ENCODE data around the gene TUBA1C.
"Not testable (repeated sequence)": the region's sequence is repeated elsewhere in the genome, so short reads cannot be mapped to it uniquely, and the experiment has no call there.

TUBA1C gene

GRCh38 chr12:49310451-49311000 is 45.6 kb downstream of the TUBA1C start:
- not testable (repeated sequence) for DNase-seq (ENCODE audit: low read depth)

- DNase-seq (ENCODE audit: low read depth), result no peak
Observed at GRCh38 chr12:49314811-49315210, 49.9 kb downstream of the TUBA1C start.

- DNase-seq (ENCODE audit: low read depth), result not testable (repeated sequence)
Observed at GRCh38 chr12:49317118-49317517, 52.2 kb downstream of the TUBA1C start.

GRCh38 chr12:49320411-49321103 is 55.7 kb downstream of the TUBA1C start:
- not testable (repeated sequence) for DNase-seq (ENCODE audit: low read depth)

GRCh38 chr12:49322367-49322707 is 57.5 kb downstream of the TUBA1C start:
- DNase-seq (ENCODE audit: low read depth), result no peak

GRCh38 chr12:49322708-49323523 is 58.0 kb downstream of the TUBA1C start, which contains the start of gene TROAP:
TSS of gene TROAP (plus strand) at chr12:49323255. CDS start at chr12:49323609, 354 bp downstream.
- DNase-seq (ENCODE audit: low read depth), result peak; percentile 93

- DNase-seq (ENCODE audit: low read depth), result no peak
Observed at GRCh38 chr12:49323524-49324097, 58.7 kb downstream of the TUBA1C start.
